ENCODE measurements around the gene TEX19.

GRCh38 chr17:82370471-82371332 lies 11.7 kb downstream of the TEX19 start:
- TF ChIP-seq CTCF (conservative IDR thresholded peaks at IDR 0.05) (no peak), EZH2 (IDR thresholded peaks at IDR 0.05; ENCODE audit: low read depth) (no peak)
